OCI-LY1 (cell line): ENCODE results near the gene TIMP3.

Experiments used
- H2AFZ ChIP-seq: fragments of 200-600 bp; sonication (generic), shearing (Covaris generic); 2 replicates; pipeline ENCODE4 v1.6.0; 2014; ENCODE audit warnings: antibody characterized with exemption, mild to moderate bottlenecking, low read length
- H3F3A ChIP-seq: fragments of 200-600 bp; sonication (generic), shearing (Covaris generic); 2 replicates; pipeline ENCODE4 v1.6.0; 2014; ENCODE audit warnings: mild to moderate bottlenecking, antibody characterized with exemption, low read length, moderate library complexity; ENCODE audit not compliant: insufficient read depth
- H3K27ac ChIP-seq: fragments of 200-600 bp; sonication (generic); 2 replicates; pipeline ENCODE4 v1.5.1; 2014; ENCODE audit warnings: low read length, mixed run types, mild to moderate bottlenecking, low read depth; ENCODE audit not compliant: poor library complexity, severe bottlenecking
- H3K27me3 ChIP-seq: fragments of 200-600 bp; sonication (generic); 2 replicates; pipeline ENCODE4 v1.6.0; 2014; ENCODE audit warnings: antibody characterized with exemption, mild to moderate bottlenecking, low read length, moderate library complexity; ENCODE audit not compliant: insufficient read depth
- H3K36me3 ChIP-seq: fragments of 200-600 bp; sonication (generic); 2 replicates; pipeline ENCODE4 v1.6.1; 2014; ENCODE audit warnings: mild to moderate bottlenecking, antibody characterized with exemption, low read length, moderate library complexity, mixed read lengths; ENCODE audit not compliant: insufficient read depth
- H3K4me1 ChIP-seq: fragments of 200-600 bp; sonication (generic); 2 replicates; pipeline ENCODE4 v1.5.1; 2014; ENCODE audit warnings: mild to moderate bottlenecking, low read length, moderate library complexity; ENCODE audit not compliant: insufficient read depth, severe bottlenecking
- H3K4me2 ChIP-seq: fragments of 200-600 bp; sonication (generic), shearing (Covaris generic); 2 replicates; pipeline ENCODE4 v1.6.1; 2014; ENCODE audit warnings: low read length
- H3K4me3 ChIP-seq: fragments of 200-600 bp; sonication (generic); 2 replicates; pipeline ENCODE4 v1.5.1; 2014; ENCODE audit warnings: low read length, low read depth, mild to moderate bottlenecking, mixed read lengths; ENCODE audit not compliant: poor library complexity, severe bottlenecking
- H3K79me2 ChIP-seq: fragments of 200-600 bp; shearing (Covaris generic); 2 replicates; pipeline ENCODE4 v1.6.1; 2016; ENCODE audit warnings: mixed run types, low read length, mixed read lengths; ENCODE audit not compliant: insufficient read depth
- H3K9ac ChIP-seq: fragments of 200-600 bp; sonication (generic), shearing (Covaris generic); 2 replicates; pipeline ENCODE4 v1.6.1; 2014; ENCODE audit warnings: mild to moderate bottlenecking, low read length, mixed read lengths
- H3K9me2 ChIP-seq: fragments of 200-600 bp; sonication (generic), shearing (Covaris generic); 2 replicates; pipeline ENCODE4 v1.6.1; 2014; ENCODE audit warnings: low read depth, mild to moderate bottlenecking, low read length, mixed read lengths
- H3K9me3 ChIP-seq: fragments of 200-600 bp; shearing (Covaris generic); 2 replicates; pipeline ENCODE4 v1.6.1; 2014; ENCODE audit warnings: low read length, mixed read lengths
- H4K20me1 ChIP-seq: fragments of 200-600 bp; sonication (generic), shearing (Covaris generic); 2 replicates; pipeline ENCODE4 v1.6.0; 2016; ENCODE audit warnings: mild to moderate bottlenecking, low read length; ENCODE audit not compliant: insufficient read depth
- EZH2 ChIP-seq: fragments of 200-600 bp; sonication (generic), shearing (Covaris generic); IDR thresholded peaks from 2 replicates; pipeline ENCODE4 v1.8.0; 2017; ENCODE audit warnings: borderline replicate concordance, mixed run types, mild to moderate bottlenecking, antibody characterized with exemption, low read length, moderate library complexity, mixed read lengths
- TF ChIP-seq, protein P1 (sequence below): fragments of 200-600 bp; sonication (generic), shearing (Covaris generic); IDR thresholded peaks from 2 replicates; pipeline ENCODE4 v1.5.1; 2017; ENCODE audit warnings: mild to moderate bottlenecking, antibody characterized with exemption, low read length, moderate library complexity, mixed read lengths

Gene TIMP3

DNA sequence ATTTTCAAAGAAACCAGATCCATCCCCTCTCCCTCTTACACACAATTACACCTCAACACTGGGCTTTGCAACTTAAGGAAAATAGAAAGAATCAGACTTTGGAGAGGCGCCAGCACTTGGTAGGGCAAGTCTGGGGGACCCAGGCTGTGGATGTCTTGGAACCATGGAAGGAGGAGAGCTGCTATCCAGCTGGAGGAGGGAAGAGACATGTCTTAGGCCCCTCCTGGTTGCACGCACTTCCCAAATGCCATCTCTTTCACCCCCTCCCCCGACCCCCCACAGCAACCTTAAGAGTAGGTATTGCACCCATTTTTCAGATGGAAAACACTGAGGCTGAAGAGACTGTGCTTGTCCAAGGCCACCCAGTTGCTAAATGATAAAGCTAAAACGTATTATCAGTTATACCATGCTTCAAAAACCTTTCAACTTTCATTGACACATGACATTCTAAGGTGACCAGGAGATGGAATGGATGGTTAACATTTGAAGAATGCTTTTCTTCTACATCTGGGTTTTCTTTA, 3.9 kb downstream of the TIMP3 start:
- no peaks in the 10 kb centered on the region for H3K79me2 ChIP-seq
- no peaks in the 10 kb centered on the region for H3K9me2 ChIP-seq
- no peak overlapping the region for H3K4me2 ChIP-seq
- no peak overlapping the region for H2AFZ ChIP-seq
- H3K27me3 ChIP-seq = peaks cover 5% of the 10 kb centered on the region; the same call in 1 of the 2 replicates
- no peaks in the 10 kb centered on the region for H4K20me1 ChIP-seq
- H3K4me3 ChIP-seq = no peak overlapping the region
- H3K9ac ChIP-seq = no peak overlapping the region
- no peaks in the 10 kb centered on the region for H3K4me1 ChIP-seq
- no peaks in the 10 kb centered on the region for H3K36me3 ChIP-seq
- TF ChIP-seq EZH2 = no peak
- TF ChIP-seq, protein P1, sequence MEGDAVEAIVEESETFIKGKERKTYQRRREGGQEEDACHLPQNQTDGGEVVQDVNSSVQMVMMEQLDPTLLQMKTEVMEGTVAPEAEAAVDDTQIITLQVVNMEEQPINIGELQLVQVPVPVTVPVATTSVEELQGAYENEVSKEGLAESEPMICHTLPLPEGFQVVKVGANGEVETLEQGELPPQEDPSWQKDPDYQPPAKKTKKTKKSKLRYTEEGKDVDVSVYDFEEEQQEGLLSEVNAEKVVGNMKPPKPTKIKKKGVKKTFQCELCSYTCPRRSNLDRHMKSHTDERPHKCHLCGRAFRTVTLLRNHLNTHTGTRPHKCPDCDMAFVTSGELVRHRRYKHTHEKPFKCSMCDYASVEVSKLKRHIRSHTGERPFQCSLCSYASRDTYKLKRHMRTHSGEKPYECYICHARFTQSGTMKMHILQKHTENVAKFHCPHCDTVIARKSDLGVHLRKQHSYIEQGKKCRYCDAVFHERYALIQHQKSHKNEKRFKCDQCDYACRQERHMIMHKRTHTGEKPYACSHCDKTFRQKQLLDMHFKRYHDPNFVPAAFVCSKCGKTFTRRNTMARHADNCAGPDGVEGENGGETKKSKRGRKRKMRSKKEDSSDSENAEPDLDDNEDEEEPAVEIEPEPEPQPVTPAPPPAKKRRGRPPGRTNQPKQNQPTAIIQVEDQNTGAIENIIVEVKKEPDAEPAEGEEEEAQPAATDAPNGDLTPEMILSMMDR = no peak
- no peaks in the 10 kb centered on the region for H3F3A ChIP-seq
- no peak overlapping the region for H3K27ac ChIP-seq
- no peaks in the 10 kb centered on the region for H3K9me3 ChIP-seq

- H3K27me3 ChIP-seq = peaks cover 5% of the 10 kb centered on the region; the same call in 1 of the 2 replicates
- no peaks in the 10 kb centered on the region for H3K79me2 ChIP-seq
Observed at GRCh38 chr22:32806296-32806695, 4.8 kb downstream of the TIMP3 start.

GRCh38 chr22:32808038-32808445, 6.5 kb downstream of the TIMP3 start:
- Histone ChIP-seq H3K27me3 (peaks cover 5% of the 10 kb centered on the region; the same call in 1 of the 2 replicates), H2AFZ (no peak overlapping the region), H3K79me2 (no peaks in the 10 kb centered on the region)

More at GRCh38 chr22:32806296-32806695, 4.8 kb downstream of the TIMP3 start:
- H3K9me3 ChIP-seq = no peaks in the 10 kb centered on the region
- TF ChIP-seq, protein P1 = no peak
- TF ChIP-seq EZH2 = no peak
- H3K27ac ChIP-seq = no peak overlapping the region
- H2AFZ ChIP-seq = no peak overlapping the region
- no peak overlapping the region for H3K4me3 ChIP-seq
- no peak overlapping the region for H3K4me2 ChIP-seq
- H3K36me3 ChIP-seq = no peaks in the 10 kb centered on the region
- no peaks in the 10 kb centered on the region for H3K9me2 ChIP-seq
- no peak overlapping the region for H3K9ac ChIP-seq
- H3K4me1 ChIP-seq = no peaks in the 10 kb centered on the region
- no peaks in the 10 kb centered on the region for H3F3A ChIP-seq
- no peaks in the 10 kb centered on the region for H4K20me1 ChIP-seq

More at GRCh38 chr22:32808038-32808445, 6.5 kb downstream of the TIMP3 start:
- Histone ChIP-seq H3K9me2 (no peaks in the 10 kb centered on the region), H3K9me3 (no peaks in the 10 kb centered on the region), H3K4me1 (no peaks in the 10 kb centered on the region), H3K27ac (no peak overlapping the region), H3F3A (no peaks in the 10 kb centered on the region), H4K20me1 (no peaks in the 10 kb centered on the region), H3K36me3 (no peaks in the 10 kb centered on the region), H3K4me2 (no peak overlapping the region), H3K4me3 (no peak overlapping the region), H3K9ac (no peak overlapping the region)
- TF ChIP-seq, protein P1 = no peak
- no peak for TF ChIP-seq EZH2
